ENCODE results near the gene NRG3. TPM values are rescaled to one million over a fixed set of nuclear protein-coding genes. Genes with fewer than 3 reads are reported as not detected.
"Not testable (repeated sequence)": the region's sequence is repeated elsewhere in the genome, so short reads cannot be mapped to it uniquely, and the experiment has no call there.

NRG3 gene
- total RNA-seq, 1 experiment from 2014 or later = not detected

GRCh38 chr10:82914655-82915136 lies 1039.7 kb downstream of the NRG3 start:
- no peak for DNase-seq (ENCODE audit: low spot score)

- DNase-seq (ENCODE audit: low spot score) = no peak
Measured at GRCh38 chr10:82916941-82917340, 1041.9 kb downstream of the NRG3 start.

GRCh38 chr10:82918022-82918421 lies 1043.0 kb downstream of the NRG3 start:
- DNase-seq (ENCODE audit: low spot score) = no peak

DNA sequence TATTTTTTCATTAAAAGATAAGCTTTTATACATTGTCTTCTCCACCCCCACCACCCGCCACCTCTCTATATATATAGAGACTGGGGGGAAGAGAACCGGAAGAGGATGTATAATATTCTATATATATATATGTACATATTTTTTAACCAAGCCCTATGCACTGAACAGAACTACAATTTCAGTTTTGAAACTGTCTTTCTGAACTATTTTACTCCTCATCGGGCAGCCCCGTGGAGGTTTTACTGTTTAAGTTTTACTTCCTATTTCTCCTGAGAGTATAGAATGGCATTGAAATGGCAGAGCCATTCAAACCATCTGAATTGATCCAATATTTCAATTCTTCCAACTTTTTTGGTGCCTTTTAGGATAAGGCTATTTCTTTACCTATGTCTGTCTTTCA lies 1047.1 kb downstream of the NRG3 start:
- DNase-seq (ENCODE audit: low spot score) = no peak

DNA sequence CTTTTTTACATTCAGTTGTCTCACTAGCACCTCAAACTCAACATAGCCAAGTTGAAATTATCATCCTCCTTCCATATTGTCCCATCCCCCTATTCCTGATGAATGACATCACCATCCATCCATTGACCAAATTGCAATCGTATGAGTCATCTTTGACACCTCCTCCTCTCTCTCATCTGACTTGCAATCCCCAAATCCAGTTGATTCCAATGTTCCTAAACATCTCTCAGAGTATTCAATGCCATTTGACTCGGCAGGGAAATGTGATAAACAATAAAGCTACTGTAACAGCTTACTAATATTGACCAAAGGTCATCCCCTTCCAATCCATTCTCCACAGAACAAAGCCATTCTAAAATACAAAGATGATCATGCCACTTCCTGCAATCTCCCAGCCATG lies 1047.8 kb downstream of the NRG3 start:
- DNase-seq (ENCODE audit: low spot score) = no peak

DNA sequence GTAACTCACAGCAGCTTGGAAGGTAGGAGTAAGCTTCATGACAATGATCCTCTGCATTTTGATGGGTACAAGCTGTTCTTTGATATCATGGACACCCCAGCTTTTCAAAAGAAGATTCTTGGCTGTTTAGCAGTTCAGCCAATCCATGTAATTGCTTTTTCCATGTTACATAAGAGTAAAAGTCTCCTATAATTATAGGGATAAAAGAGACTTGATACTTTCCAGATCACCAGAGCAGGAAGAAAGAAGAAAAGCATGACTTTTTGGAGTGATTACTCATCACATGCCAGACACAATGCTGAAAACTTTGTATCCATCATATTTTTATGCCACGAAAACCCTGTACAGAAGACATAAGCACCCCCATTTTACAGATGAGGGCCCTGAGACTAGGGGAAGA lies 1049.7 kb downstream of the NRG3 start:
- DNase-seq (ENCODE audit: low spot score) = no peak

- DNase-seq (ENCODE audit: low spot score) = no peak
Measured at GRCh38 chr10:82925547-82925946, 1050.6 kb downstream of the NRG3 start.

GRCh38 chr10:82932451-82932850 lies 1057.5 kb downstream of the NRG3 start:
- no peak for DNase-seq (ENCODE audit: low spot score)

- DNase-seq (ENCODE audit: low spot score) = peak; percentile 9
Measured at GRCh38 chr10:82934429-82934828, 1059.4 kb downstream of the NRG3 start.

- no peak for DNase-seq (ENCODE audit: low spot score)
Measured at GRCh38 chr10:82934947-82935346, 1060.0 kb downstream of the NRG3 start.

GRCh38 chr10:82938331-82938730 lies 1063.3 kb downstream of the NRG3 start:
- no peak for DNase-seq (ENCODE audit: low spot score)

GRCh38 chr10:82942286-82943099 lies 1067.5 kb downstream of the NRG3 start:
- peak; percentile 8 for DNase-seq (ENCODE audit: low spot score)

- no peak for DNase-seq (ENCODE audit: low spot score)
Measured at GRCh38 chr10:82943142-82943541, 1068.1 kb downstream of the NRG3 start.

DNA sequence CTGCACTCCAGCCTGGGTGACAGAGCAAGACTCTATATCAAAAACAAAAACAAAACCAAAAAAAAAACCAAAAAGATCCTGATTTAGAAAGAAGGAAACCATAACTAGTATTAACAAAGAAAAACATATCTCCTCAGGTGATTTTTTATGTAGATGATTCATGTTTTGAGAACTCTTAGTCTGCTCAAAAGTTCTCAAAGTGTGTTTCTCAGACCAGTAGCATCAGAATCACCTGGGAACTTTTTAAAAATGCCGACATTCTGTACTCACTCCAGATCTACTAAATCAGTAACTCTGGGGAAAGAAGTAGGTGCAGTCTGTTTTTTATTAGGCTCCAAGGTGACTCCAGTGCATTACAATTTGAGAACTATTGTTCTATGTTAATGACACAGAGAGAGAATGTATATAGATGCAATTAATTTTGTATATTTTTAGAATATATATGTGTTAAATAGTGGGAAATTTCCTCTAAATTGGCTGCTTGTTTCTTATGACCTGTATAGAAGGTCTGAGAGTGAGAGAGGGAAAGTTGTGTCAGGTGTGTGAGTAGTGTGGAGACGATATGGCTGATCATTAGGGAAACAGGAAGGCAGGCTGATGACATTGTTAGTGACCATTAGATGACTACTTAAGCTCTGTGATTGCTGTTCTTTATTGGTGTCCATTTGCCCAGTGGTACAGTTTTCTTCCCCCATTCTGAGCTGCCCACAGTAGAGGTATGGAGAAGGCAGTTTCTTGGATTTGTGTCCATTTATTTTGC lies 1075.0 kb downstream of the NRG3 start:
- DNase-seq (ENCODE audit: low spot score) = no peak

DNA sequence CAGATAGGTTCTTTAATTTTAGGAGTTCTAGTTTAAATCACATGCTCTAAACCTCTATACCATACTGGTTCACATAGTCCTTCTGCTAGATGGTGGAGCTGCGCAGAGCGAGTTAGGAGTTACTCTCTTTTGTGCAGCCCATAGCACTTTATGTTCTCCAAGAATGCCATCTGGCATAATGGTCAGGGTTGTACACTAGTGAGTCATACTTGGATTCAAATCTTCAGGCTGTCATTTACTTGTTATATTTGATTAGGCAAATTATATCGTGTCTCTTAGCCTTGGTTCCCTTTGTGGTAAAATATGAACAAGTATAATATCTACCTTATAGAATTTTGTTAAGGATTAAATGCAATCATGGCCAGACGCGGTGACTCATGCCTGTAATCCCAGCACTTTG lies 1078.3 kb downstream of the NRG3 start:
- no peak for DNase-seq (ENCODE audit: low spot score)

DNA sequence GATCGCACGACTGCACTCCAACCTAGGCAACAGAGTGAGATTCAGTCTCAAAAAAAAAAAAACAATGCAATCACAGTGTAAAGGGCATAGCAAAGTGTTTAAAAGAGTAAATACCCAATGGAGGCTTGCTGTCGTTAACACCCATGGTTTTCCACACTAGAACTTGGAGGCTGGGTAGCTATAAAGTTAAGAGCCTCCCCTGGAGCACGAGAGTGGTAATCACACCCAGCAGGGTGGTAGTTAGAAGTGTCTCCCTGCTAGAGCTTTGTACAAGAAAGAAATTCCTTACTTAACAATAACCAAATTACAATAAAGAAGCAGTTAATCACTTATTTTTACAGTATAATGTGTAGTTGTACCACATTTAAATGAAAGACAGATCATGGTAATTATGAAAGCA lies 1078.9 kb downstream of the NRG3 start:
- DNase-seq (ENCODE audit: low spot score) = no peak

- DNase-seq (ENCODE audit: low spot score) = not testable (repeated sequence)
Measured at GRCh38 chr10:82960421-82961060, 1085.5 kb downstream of the NRG3 start.

DNA sequence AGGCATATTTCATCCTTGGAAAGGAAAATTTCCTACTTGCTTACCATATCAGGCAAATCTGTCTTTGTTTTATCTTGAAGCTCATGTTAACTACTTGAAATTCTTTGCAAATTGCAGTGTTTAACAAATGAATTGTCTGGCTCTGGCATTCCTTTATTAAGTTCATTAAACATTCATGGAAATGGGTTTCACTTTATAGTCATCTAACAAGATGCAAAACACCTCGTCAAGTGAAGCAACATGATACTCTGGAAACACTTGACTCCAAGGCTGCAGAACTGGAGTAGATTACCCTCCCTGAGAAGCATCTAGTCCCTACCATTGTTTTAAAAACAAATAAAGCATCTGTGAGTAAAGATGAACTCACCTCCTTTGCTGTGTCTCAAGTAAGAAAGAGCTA lies 1086.9 kb downstream of the NRG3 start:
- no peak for DNase-seq (ENCODE audit: low spot score)

DNA sequence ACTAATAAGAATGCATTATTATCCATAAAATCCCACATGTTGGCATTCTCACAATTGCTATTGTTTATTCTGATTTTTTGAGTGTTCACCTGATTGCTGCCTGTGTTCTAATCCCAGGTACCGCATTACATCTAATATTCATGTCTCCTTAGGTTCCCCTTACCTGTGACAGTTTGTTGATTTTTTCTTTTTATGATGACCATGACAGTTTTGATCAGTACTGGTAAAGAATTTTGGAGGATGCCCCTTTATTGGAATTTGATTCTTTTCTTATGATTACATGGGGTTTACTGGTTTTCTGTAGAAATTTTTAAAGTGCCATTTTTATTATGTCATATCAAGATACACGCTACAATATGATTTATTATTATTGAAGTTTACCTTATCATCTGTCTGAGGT lies 1091.1 kb downstream of the NRG3 start:
- DNase-seq (ENCODE audit: low spot score) = no peak

GRCh38 chr10:82968533-82968932 lies 1093.5 kb downstream of the NRG3 start:
- no peak for DNase-seq (ENCODE audit: low spot score)

GRCh38 chr10:82969405-82969804 lies 1094.4 kb downstream of the NRG3 start:
- peak; percentile 25 for DNase-seq (ENCODE audit: low spot score)

GRCh38 chr10:82980321-82980720 lies 1105.3 kb downstream of the NRG3 start:
- DNase-seq (ENCODE audit: low spot score) = no peak

Data from H4 (cell line).